HCT116 (cell line): ENCODE results near the gene NDOR1. TPM values are rescaled to one million over a fixed set of nuclear protein-coding genes. Genes with fewer than 3 reads are reported as not detected.

Experiments used
- ATAC-seq: fragments of 200-7000 bp; cut with Tn5 transposase; 2 replicates; pipeline ENCODE4 v1.9.1; 2020; ENCODE audit warnings: mild to moderate bottlenecking, moderate library complexity
- BruUV-seq: library from RNA; stranded (reverse); fragments of 400-500 nt; replicated peaks from 2 replicates; lab custom pipeline; 2021; lab: Mats Ljungman, UMichigan
- CTCF ChIA-PET: fragments of 300-600 bp; sonication (Branson Sonifier 250); formaldehyde crosslinking; loops from one replicate; lab custom pipeline; 2021; ENCODE audit warnings: antibody characterized with exemption; lab: Charles Lee
- POLR2A ChIA-PET: fragments of 300-600, 350-600 bp; sonication (Branson Sonifier 250); formaldehyde crosslinking; loops from one replicate; lab custom pipeline; 2021; ENCODE audit warnings: antibody characterized with exemption; lab: Charles Lee
- RAD21 ChIA-PET, 2 experiments: fragments of 300-600 bp; sonication (Branson Sonifier 250); formaldehyde crosslinking; loops; one replicate each; lab custom pipeline; 2023; ENCODE audit warnings: low total read pairs in 2 of 2; ENCODE audit not compliant: uncharacterized antibody in 2 of 2, unreplicated experiment in 2 of 2, low non-redundant PET in 1 of 2; lab: Charles Lee
- DNase-seq: peaks from one replicate; pipeline ENCODE4 v3.0.0-alpha.2; 2010; ENCODE audit warnings: low read depth, low spot score
- H2AFZ ChIP-seq: fragments of 200-600 bp; shearing (Covaris generic), sonication (generic); 2 replicates; pipeline ENCODE4 v1.6.1; 2017; ENCODE audit warnings: low read depth, mixed run types, mixed read lengths, antibody characterized with exemption, low read length; ENCODE audit not compliant: poor library complexity, severe bottlenecking
- H3K27ac ChIP-seq: 2 replicates; pipeline ENCODE4 v1.5.1; 2012; ENCODE audit warnings: low read depth, low read length
- H3K27me3 ChIP-seq: fragments of 200-600 bp; sonication (generic); 2 replicates; pipeline ENCODE4 v1.6.1; 2016; ENCODE audit warnings: mixed run types, low read length, mixed read lengths; ENCODE audit not compliant: insufficient read depth
- H3K36me3 ChIP-seq, 2 experiments: fragments of 200-500 bp in 1 of 2; fragments of 200-600 bp in 1 of 2; sonication (Bioruptor generic) in 1 of 2; sonication (generic) in 1 of 2; 2 replicates each; pipeline versions ENCODE4 v1.5.1 to v1.6.1; 2014 to 2016; ENCODE audit warnings: low read length in 2 of 2, inconsistent platforms in 1 of 2, mixed read lengths in 1 of 2, mixed run types in 1 of 2; ENCODE audit not compliant: insufficient read depth in 2 of 2, control insufficient read depth in 1 of 2
- H3K4me1 ChIP-seq, 2 experiments: fragments of 200-600 bp in 1 of 2; sonication (generic) in 1 of 2; 2 replicates each; pipeline versions ENCODE4 v1.5.1 to v1.6.1; 2012 to 2017; ENCODE audit warnings: low read length in 2 of 2, inconsistent platforms in 1 of 2, mild to moderate bottlenecking in 1 of 2, mixed read lengths in 1 of 2, mixed run types in 1 of 2, moderate library complexity in 1 of 2; ENCODE audit not compliant: insufficient read depth in 2 of 2, control insufficient read depth in 1 of 2
- H3K4me2 ChIP-seq: fragments of 200-600 bp; sonication (generic); 2 replicates; pipeline ENCODE4 v1.6.1; 2017; ENCODE audit warnings: mixed run types, low read length, mixed read lengths
- H3K4me3 ChIP-seq, 2 experiments: fragments of 200-600 bp in 1 of 2; sonication (generic) in 1 of 2; replicated peaks in 1 of 2; 2 replicates each; pipeline ENCODE4 v1.5.1; 2011 to 2016; ENCODE audit warnings: low read length in 2 of 2, control low read depth in 1 of 2, low read depth in 1 of 2, mild to moderate bottlenecking in 1 of 2, mixed read lengths in 1 of 2, mixed run types in 1 of 2
- H3K79me2 ChIP-seq: fragments of 200-600 bp; sonication (generic); 2 replicates; pipeline ENCODE4 v1.6.1; 2017; ENCODE audit warnings: mild to moderate bottlenecking, mixed run types, low read length, moderate library complexity, mixed read lengths; ENCODE audit not compliant: insufficient read depth
- H3K9ac ChIP-seq: fragments of 200-600 bp; sonication (generic); 2 replicates; pipeline ENCODE4 v1.6.1; 2016; ENCODE audit warnings: low read length, mixed read lengths
- H3K9me2 ChIP-seq: fragments of 200-600 bp; sonication (generic), shearing (Covaris generic); 2 replicates; pipeline ENCODE4 v1.6.1; 2017; ENCODE audit warnings: mixed run types, mild to moderate bottlenecking, moderate library complexity; ENCODE audit not compliant: insufficient read depth
- H3K9me3 ChIP-seq, 2 experiments: fragments of 200-500 bp in 1 of 2; fragments of 200-600 bp in 1 of 2; sonication (Bioruptor generic) in 1 of 2; sonication (generic) in 1 of 2; 2 replicates each; pipeline ENCODE4 v1.6.1; 2014 to 2017; ENCODE audit warnings: low read length in 2 of 2, mixed read lengths in 2 of 2, inconsistent platforms in 1 of 2, low read depth in 1 of 2, mild to moderate bottlenecking in 1 of 2, mixed run types in 1 of 2, moderate library complexity in 1 of 2; ENCODE audit not compliant: control insufficient read depth in 1 of 2, insufficient read depth in 1 of 2
- H4K20me1 ChIP-seq: fragments of 200-600 bp; sonication (generic), shearing (Covaris generic); 2 replicates; pipeline ENCODE4 v1.6.1; 2017; ENCODE audit warnings: mixed run types, mild to moderate bottlenecking, moderate library complexity; ENCODE audit not compliant: insufficient read depth
- CEBPB ChIP-seq: IDR thresholded peaks from 2 replicates; pipeline ENCODE4 v1.6.1; 2012; ENCODE audit warnings: low read depth
- EGR1 ChIP-seq: IDR thresholded peaks from 2 replicates; pipeline ENCODE4 v1.6.1; 2012; ENCODE audit warnings: low read depth
- EZH2phosphoT487 ChIP-seq: fragments of 200-600 bp; IDR thresholded peaks from 2 replicates; pipeline ENCODE4 v1.6.1; 2018; ENCODE audit warnings: antibody characterized with exemption, borderline replicate concordance
- JUND ChIP-seq: IDR thresholded peaks from 2 replicates; pipeline ENCODE4 v1.6.1; 2012
- POLR2A ChIP-seq: IDR thresholded peaks from 2 replicates; pipeline ENCODE4 v1.7.0; 2011; ENCODE audit warnings: borderline replicate concordance; ENCODE audit not compliant: insufficient read depth, insufficient read length; ENCODE audit errors: extremely low read depth
- SP1 ChIP-seq: IDR thresholded peaks from 2 replicates; pipeline ENCODE4 v1.6.1; 2012; ENCODE audit warnings: low read depth
- TCF7L2 ChIP-seq: IDR thresholded peaks from 2 replicates; pipeline ENCODE4 v1.7.0; 2011; ENCODE audit warnings: borderline replicate concordance, inconsistent platforms; ENCODE audit not compliant: insufficient read depth, insufficient read length; ENCODE audit errors: extremely low read depth
- ZNF274 ChIP-seq: fragments of 200-500 bp; sonication (Bioruptor generic); IDR thresholded peaks from 2 replicates; pipeline ENCODE4 v1.6.1; 2014; ENCODE audit warnings: mild to moderate bottlenecking, low read depth, low read length, inconsistent platforms
- intact Hi-C: fragments of 100-400 bp; cut with micrococcal nuclease; formaldehyde crosslinking; loops from 2 replicates; pipeline ENCODE4 v1.10.0; 2022
- total RNA-seq: library from RNA; stranded (reverse); gene quantifications from one replicate; pipeline ENCODE4 v1.2.1, GENCODE V29; 2021; ENCODE audit not compliant: unreplicated experiment
- TF ChIP-seq, protein P1 (sequence below): IDR thresholded peaks from 2 replicates; pipeline ENCODE4 v1.6.1; 2012
- TF ChIP-seq, protein P2 (sequence below), 3 experiments: fragments of 200-600 bp in 1 of 3; sonication (generic) in 1 of 3; IDR thresholded peaks in 2 of 3; conservative IDR thresholded peaks in 1 of 3; 2 replicates each; pipeline ENCODE4 v1.5.1; 2012 to 2017; ENCODE audit warnings: low read depth in 2 of 3, low read length in 2 of 3, antibody characterized with exemption in 1 of 3, borderline replicate concordance in 1 of 3, control low read depth in 1 of 3, mild to moderate bottlenecking in 1 of 3, mixed read lengths in 1 of 3, mixed run types in 1 of 3, moderate library complexity in 1 of 3; ENCODE audit not compliant: insufficient read depth in 1 of 3

Gene NDOR1
- total RNA-seq, 1 experiment from 2014 or later, result 28.4 TPM

DNA sequence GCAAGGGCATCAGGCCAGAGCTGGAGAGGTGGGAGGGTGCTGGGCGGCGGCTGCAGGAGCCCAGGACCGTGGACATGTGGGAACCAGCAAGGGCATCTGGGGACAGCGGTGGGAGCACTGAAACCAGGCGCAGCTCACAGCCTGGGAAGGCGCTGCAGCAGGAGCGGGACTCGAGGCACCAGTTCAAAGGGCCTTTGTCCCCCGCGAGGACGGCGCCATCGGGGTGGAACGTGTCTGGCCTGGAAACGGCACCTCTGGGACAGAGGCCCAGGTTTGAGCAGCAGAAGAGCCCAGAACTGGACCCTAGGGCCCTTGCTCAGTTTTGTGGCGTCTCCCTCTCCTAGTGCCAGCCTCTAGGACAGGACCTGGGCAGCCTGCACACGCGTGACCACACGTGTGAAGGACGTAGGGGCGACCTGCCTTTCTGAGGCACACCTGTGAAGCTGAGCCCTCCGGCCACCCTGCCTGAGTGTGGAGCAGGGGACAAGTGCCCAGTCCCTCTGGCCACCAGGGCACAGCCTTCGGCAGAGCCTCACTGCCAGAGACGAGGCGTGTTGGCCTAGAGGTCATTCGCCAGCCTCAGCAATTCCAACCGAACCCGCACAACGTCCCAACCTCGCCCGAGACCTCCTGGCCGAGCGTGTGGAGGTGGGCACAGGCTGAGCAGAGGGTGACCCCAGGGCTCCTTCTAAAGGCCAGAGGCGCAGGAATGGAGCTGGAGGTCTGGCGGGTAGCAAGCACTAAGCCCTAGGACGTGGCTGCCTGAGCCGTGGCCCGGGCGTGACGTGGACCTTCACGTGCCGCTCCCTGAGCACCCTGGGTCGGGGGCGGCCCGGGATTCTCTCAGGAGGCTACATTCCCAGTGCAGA lies 31.5 kb upstream of the NDOR1 start:
- ATAC-seq, result no peak
- Histone ChIP-seq H3K9me2 (no peaks in the 10 kb centered on the region), H3K9ac (no peak overlapping the region), H3K79me2 (no peaks in the 10 kb centered on the region), H4K20me1 (no peaks in the 10 kb centered on the region), H2AFZ (no peak overlapping the region), H3K36me3 (no peaks in the 10 kb centered on the region; a peak in 1 of 4 replicates), H3K27me3 (no peaks in the 10 kb centered on the region), H3K27ac (no peak overlapping the region), H3K9me3 (no peaks in the 10 kb centered on the region), H3K4me2 (no peak overlapping the region), H3K4me1 (peaks cover 7 to 27% of the 10 kb centered on the region in 2 experiments), H3K4me3 (no peak overlapping the region)
- DNase-seq, result no peak
- ChIA-PET POLR2A (interaction anchor here (1.6 kb wide), 1 partner anchor 11 kb away, joined by 5 read pairs; no protein-coding TSS in a partner anchor), CTCF (interaction anchor here (0.5 kb wide), 1 partner anchor 23 kb away, joined by 5 read pairs; no protein-coding TSS in a partner anchor), RAD21 (no interaction called here)
- TF ChIP-seq TCF7L2 (no peak), JUND (no peak), CEBPB (no peak), ZNF274 (no peak), SP1 (no peak), POLR2A (no peak), EGR1 (no peak), EZH2phosphoT487 (no peak)
- TF ChIP-seq, protein P1, sequence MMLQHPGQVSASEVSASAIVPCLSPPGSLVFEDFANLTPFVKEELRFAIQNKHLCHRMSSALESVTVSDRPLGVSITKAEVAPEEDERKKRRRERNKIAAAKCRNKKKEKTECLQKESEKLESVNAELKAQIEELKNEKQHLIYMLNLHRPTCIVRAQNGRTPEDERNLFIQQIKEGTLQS, result no peak
- TF ChIP-seq, protein P2, sequence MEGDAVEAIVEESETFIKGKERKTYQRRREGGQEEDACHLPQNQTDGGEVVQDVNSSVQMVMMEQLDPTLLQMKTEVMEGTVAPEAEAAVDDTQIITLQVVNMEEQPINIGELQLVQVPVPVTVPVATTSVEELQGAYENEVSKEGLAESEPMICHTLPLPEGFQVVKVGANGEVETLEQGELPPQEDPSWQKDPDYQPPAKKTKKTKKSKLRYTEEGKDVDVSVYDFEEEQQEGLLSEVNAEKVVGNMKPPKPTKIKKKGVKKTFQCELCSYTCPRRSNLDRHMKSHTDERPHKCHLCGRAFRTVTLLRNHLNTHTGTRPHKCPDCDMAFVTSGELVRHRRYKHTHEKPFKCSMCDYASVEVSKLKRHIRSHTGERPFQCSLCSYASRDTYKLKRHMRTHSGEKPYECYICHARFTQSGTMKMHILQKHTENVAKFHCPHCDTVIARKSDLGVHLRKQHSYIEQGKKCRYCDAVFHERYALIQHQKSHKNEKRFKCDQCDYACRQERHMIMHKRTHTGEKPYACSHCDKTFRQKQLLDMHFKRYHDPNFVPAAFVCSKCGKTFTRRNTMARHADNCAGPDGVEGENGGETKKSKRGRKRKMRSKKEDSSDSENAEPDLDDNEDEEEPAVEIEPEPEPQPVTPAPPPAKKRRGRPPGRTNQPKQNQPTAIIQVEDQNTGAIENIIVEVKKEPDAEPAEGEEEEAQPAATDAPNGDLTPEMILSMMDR (IDR thresholded peaks at IDR 0.05 in 2 of 3, conservative IDR thresholded peaks at IDR 0.05 in 1 of 3; ENCODE audit: borderline replicate concordance in 1 of 3, insufficient read depth in 1 of 3, low read depth in 2 of 3, low read length in 2 of 3), result no peak
- BruUV-seq, result no TSS peak
- intact Hi-C loops, result no loop called here
